SK-MEL-5 (cell line): Measurements from ENCODE around the gene LPO. TPM values are rescaled to one million over a fixed set of nuclear protein-coding genes. Genes with fewer than 3 reads are reported as not detected.
A peak's percentile ranks its signal among the peaks of the same experiment; 100 is the strongest.

Experiments used
- DNase-seq: peaks from one replicate; pipeline ENCODE4 v3.0.0-alpha.2; 2016; ENCODE audit warnings: low read depth, low spot score
- in situ Hi-C: cut with HindIII; loops from 2 replicates; pipeline ENCODE4 v1.10.0; 2016; ENCODE audit warnings: low sequenced_read_pairs, high pct_unique_total_duplicates, low pct_unique_long_range_greater_than_20kb
- total RNA-seq: library from RNA; depleted of rRNA; stranded (reverse); fragments of >200 nt; shearing (Covaris generic); gene quantifications from 2 replicates; pipeline ENCODE4 v1.2.3, GENCODE V29; 2014

Gene LPO
- total RNA-seq, 1 experiment from 2014 or later, result not detected

GRCh38 chr17:58219789-58220183, 18.6 kb upstream of the LPO start:
- peak; percentile 59 for DNase-seq
- in situ Hi-C loops, result no loop called here

DNA sequence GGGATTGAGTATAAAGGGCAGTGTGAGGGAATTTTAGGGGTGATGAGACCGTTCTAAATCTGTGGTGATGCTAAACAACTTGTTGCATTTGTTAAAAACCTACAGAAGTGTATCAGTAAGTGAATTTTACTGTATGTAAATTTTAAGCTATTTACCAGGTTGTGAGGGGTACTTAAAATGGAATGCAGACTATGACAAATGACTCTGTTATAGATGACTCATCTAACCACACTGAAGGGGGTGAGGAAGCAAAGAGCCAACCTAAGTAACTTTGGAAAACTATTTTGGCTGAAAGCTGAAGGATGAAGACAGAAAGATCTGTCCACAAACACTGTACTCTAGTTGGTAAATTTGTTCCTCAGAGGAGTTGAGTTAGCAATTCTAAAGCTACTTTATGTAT, 14.1 kb upstream of the LPO start:
- in situ Hi-C loops, result no loop called here
- DNase-seq, result no peak

GRCh38 chr17:58227733-58228132, 10.7 kb upstream of the LPO start:
- in situ Hi-C loops, result no loop called here
- no peak for DNase-seq

GRCh38 chr17:58228679-58229078, 9.7 kb upstream of the LPO start:
- DNase-seq, result no peak
- in situ Hi-C loops, result no loop called here

DNA sequence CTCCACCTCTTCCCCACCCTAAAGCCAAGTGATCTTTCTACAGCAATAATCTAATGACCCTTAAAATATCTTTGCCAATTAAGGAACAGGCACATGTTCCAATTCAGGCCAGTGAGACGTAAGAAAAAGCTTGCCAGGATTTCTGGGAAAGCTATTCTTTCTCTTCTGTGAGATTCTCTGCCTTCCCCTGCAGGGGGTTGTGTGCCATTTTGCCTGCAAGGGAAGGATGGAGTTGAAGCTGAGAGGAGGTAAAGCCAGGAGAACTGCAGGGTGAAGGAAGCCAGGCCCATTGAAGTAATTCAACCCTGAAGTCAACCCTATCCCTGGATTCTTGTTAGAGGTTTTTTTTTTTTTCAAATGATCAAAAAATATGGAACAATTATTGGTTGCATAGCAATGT, 9.0 kb upstream of the LPO start:
- in situ Hi-C loops, result no loop called here
- DNase-seq, result no peak

- in situ Hi-C loops, result no loop called here
- no peak for DNase-seq
Observed at GRCh38 chr17:58229881-58230280, 8.5 kb upstream of the LPO start.

GRCh38 chr17:58231641-58232040, 6.7 kb upstream of the LPO start:
- in situ Hi-C loops, result no loop called here
- DNase-seq, result no peak

DNA sequence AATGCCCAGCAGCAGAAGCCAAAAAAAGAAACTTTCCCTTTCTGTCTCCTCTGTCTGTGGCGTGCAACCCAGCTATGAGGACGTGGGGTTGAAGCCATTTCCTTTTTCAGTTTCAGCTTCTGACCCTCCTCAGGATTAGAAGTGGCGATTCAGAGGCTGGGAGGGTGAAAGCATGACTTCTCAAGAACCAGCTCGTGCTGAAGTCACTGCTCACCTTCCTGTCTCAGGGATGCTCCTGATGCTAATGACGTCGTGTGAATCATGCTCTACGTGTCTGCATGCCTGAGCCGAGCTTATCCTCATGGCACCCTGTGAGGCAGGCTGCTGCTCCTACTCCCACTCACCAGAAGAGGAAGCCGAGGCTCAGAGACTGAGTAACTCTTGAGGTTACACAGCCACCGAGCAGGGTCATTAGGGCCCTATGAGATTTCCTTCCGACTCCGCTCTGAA, 5.7 kb upstream of the LPO start:
- no peak for DNase-seq
- in situ Hi-C loops, result no loop called here

DNA sequence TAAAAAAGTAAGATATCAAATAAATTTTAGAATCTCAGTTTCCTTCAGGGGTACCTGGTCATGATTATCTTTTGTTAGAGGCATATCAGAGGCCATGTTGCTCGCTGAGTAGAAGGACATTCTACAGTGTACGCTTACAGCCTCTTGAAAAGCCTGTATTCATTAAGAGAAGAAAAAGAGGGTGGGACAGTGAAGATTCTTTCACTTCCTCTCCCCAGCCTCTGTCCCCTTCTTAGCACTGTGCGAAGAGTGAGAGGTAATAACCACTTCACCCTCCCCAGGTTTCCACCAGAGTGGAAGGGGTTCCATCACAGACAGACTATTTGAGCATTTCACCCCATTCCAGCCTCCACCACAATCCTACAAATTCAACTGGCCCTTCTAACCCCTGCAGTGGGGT, 4.8 kb upstream of the LPO start:
- in situ Hi-C loops, result no loop called here
- no peak for DNase-seq

- no peak for DNase-seq
- in situ Hi-C loops, result no loop called here
Observed at GRCh38 chr17:58234512-58234911, 3.9 kb upstream of the LPO start.

DNA sequence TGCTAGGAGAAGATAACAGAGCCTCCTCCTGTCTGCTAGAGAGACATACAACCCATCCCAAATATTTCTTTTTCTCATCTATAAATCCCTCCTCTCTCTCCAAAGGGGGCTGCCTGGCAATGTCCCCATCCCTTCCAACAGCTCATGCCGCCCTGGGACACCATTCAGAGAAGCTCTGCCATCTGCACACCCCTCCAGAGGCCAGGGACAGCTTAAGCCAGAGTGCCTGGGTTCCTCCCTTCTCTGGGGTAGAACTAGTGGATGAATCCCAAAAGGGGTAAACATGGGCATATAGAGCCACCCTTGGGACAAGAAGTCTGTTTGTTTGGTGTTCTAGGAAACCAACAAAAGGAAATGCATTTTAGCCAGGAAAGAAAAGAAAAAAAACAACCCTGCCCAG, 2.6 kb upstream of the LPO start:
- in situ Hi-C loops, result no loop called here
- DNase-seq, result no peak

DNA sequence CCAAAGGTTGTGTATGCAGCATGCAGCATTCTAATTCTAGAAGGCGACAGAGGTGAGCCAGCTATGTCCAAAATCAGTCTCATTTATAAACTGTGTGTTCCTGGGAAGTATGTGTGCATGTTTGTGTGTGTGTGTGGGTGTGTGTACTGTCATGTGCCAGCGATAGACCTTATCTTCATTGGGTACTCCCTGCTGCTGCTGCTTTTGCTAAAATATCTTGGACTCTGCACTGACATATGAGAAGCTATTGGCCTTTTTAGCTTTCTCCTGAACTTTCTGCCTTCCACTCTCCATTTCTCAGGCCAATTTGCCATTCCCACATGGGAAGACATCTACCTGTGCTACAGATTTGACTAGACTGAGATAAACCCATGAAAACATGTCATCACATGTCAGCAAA, 2.0 kb upstream of the LPO start:
- in situ Hi-C loops, result no loop called here
- no peak for DNase-seq

DNA sequence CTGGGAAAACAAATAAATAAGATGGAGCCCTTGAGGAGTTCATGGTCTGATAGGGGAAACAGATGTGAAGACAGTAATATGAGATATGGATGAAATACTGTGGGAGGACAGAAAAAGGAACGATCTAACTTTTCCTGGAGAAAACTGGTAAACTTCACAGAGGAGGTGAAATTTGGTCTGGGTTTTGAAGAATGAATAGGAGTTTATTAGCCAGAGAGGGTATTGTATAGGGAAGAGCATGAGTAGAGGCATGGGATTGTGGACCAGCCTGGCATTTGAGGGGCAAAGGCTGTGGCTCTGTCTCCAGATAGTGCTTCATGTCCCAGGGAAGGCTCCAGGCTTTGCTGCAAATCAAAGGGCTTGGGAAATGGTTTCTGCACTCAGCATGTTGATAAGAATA, 1.6 kb downstream of the LPO start:
- in situ Hi-C loops, result no loop called here
- DNase-seq, result no peak

DNA sequence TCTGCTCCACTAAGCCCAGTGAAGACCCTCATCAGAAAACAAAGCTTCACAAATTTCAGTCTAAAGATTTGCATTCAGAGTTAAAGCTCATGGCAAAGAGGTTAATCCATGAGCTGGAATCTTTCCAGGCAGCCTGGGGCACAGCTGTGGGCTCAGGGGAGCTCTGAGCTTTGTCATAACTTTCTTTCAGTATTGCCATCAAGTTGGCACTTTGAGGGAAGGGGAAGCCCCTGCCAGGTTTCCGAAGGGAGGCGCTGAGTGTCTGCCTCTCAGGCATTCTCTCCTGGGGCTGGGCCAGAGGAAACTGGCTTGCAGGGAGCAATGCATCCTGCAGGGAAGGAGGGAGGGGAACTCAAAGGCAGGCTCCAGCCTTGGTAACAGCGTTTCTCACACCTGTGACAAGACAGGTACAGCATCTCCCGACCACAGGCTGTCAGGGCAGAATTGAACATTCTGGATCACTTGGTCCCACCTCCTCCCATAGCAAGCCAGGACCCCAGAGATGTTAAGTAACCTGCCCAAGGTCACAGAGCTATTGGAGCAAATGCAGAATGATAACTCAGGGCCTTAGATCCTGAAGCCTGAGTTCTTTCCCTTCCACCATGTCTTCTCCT, 3.9 kb downstream of the LPO start:
- no peak for DNase-seq
- in situ Hi-C loops, result no loop called here

DNA sequence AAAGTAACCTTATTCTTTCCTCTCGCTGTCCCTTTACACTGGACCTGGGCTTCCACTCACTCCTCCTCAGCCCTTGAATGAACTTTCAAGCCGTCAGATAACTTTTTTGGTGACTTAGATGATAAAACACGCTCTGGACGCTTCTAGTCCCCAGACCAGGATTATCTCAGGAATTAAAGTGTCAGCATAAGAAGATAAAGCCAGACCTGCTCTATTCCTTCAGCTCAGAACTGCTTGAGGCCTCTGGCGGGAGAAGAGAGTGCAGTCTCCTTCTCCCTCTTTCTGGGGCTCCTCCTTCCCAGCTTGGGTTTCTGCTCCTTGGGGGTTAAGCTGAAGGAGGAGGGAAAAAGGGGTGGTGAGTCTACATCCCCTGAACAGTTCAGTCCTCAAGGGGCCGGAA, 6.6 kb downstream of the LPO start:
- DNase-seq, result no peak
- in situ Hi-C loops, result no loop called here

DNA sequence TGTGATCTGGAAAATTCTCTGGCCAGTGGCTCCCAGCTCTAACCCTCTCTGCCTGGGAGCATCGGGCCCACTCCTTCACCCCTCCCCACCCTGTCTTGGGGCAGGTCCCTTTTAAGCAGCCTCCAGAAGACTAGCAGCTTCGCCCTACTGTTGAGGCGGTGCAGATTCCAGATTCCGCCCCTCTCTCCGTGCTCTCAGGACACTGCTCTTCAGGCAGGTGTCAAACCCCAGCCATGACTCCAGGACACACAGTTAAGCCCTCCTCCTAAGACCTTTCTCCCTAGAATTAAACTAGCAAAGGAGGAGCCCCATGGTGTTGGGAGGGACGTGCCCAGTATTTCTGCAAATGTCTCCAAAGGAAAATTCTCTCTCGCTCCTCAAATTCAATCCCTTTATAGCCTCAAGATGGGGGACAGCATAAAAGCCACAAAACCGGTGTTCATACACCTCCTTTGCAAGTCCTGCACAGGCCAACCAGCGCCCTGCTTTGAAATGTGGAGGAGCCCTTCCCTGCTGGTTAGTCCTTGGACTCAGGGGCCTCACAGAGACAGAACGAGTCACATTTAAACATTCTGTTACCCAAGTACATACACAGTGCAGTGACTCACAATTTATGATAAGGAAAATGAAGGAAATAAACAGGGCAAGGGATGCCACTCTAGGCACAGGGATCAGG, 7.2 kb downstream of the LPO start:
- no peak for DNase-seq
- in situ Hi-C loops, result no loop called here

- in situ Hi-C loops, result no loop called here
- DNase-seq, result no peak
Observed at GRCh38 chr17:58246104-58246740, 7.8 kb downstream of the LPO start.

DNA sequence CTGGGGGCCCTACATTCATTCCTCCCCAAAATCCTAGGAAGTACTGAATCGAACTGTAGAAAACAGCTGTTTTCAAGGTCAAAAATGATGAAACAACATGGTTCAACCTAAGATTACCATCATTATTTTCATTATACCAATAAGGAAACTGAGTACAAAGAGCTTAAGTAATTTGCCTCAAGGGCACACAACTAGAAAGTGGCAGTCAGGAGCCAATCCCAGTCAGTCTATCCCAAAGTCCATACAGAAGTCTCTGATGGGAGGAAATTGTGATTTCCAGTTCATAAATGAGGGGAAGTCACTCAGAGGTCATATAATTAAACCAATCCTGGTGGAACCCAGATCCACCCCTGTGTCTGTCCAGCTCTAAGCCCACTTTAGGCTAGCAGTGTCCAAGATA, 8.4 kb downstream of the LPO start:
- in situ Hi-C loops, result no loop called here
- DNase-seq, result no peak
